ENCODE data around the gene FES. TPM values are rescaled to one million over a fixed set of nuclear protein-coding genes. Genes with fewer than 3 reads are reported as not detected.

The FES gene
- total and polyA plus RNA-seq, 2 of the 13 experiments (the other 11 are each of a cell fraction or from before 2014, with no cell fraction given): 4.0 to 9.5 TPM

DNA sequence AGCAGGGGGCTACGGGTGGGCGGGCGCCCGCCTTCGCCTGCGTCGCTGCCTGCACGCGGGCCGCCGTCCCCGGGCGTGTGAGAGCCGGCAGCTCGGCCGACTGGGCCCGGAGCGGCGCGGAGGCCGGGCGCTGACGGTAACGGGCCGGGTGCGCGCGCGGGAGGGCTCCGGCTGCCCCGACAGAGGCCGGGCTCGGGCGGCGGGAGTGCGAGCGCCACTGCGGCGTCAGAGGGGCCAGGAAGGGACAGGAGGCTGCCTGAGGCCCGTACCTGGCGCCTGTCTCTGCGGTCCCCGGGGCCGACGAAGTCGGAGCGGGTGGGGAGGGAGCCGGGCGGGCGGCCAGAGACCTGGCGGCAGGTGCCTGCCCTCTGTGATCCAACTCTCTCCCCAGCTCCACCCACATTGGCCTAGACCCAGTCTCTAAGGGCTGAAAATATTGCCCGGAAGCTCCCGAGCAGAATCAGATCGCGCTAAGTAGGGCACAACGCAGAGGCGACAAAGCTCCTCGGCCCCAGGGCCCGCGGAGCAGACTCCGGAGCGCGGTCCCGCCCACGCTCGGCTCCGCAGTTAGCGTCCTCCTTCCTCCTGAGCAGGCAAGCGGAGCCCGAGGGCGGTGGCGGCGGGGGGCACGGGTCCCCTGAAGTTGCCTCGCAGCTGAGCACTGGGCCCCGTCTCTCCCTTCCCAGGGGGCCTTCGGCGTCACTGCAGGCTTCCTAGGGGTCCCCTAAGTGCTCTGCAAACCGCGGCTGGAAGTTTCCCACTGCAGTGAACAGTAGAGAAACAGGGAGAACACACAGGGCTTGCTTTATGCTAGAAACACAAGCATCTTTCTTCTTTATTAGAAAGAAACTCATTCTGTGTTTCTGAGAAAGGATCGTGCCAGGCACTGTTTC is 18.8 kb downstream of the FES start, which contains the start of gene MAN2A2 (continued):
- TF ChIP-seq RNF219 (CRISPR knock-in tag; IDR thresholded peaks at IDR 0.05) (no peak), SNAPC2 (CRISPR knock-in tag; IDR thresholded peaks at IDR 0.05) (0 out of 2 replicates have a peak, but pooled peaks have one; percentile 36), ZFP91 (CRISPR knock-in tag; IDR thresholded peaks at IDR 0.05; ENCODE audit: borderline replicate concordance) (peak; percentile 40; the same call in 1 of the 2 replicates), CREM (IDR thresholded peaks at IDR 0.05) (no peak), CREM (CRISPR knock-in tag; IDR thresholded peaks at IDR 0.05) (no peak), SP5 (CRISPR knock-in tag; IDR thresholded peaks at IDR 0.05; ENCODE audit: borderline replicate concordance, low read depth) (no peak), YEATS4 (CRISPR knock-in tag; IDR thresholded peaks at IDR 0.05; ENCODE audit: borderline replicate concordance) (peak; percentile 57; the same call in 1 of the 2 replicates), ZBTB2 (CRISPR knock-in tag; IDR thresholded peaks at IDR 0.05; ENCODE audit: low read depth) (0 out of 2 replicates have a peak, but pooled peaks have one; percentile 40), NAIF1 (CRISPR knock-in tag; IDR thresholded peaks at IDR 0.05; ENCODE audit: borderline replicate concordance) (peak; percentile 46; the same call in 1 of the 2 replicates), NRL (CRISPR knock-in tag; IDR thresholded peaks at IDR 0.05; ENCODE audit: borderline replicate concordance) (no peak), ZNF232 (CRISPR knock-in tag; IDR thresholded peaks at IDR 0.05; ENCODE audit: borderline replicate concordance) (0 out of 2 replicates have a peak, but pooled peaks have one; percentile 11), ZZZ3 (CRISPR knock-in tag; IDR thresholded peaks at IDR 0.05; ENCODE audit: borderline replicate concordance) (no peak), HMG20B (CRISPR knock-in tag; conservative IDR thresholded peaks at IDR 0.05) (0 out of 2 replicates have a peak, but pooled peaks have one; percentile 28), RFX5 (IDR thresholded peaks at IDR 0.05; ENCODE audit: low read depth, low read length) (no peak), ZNF552 (CRISPR knock-in tag; IDR thresholded peaks at IDR 0.05; ENCODE audit: borderline replicate concordance) (no peak)
- TF ChIP-seq, protein P1, sequence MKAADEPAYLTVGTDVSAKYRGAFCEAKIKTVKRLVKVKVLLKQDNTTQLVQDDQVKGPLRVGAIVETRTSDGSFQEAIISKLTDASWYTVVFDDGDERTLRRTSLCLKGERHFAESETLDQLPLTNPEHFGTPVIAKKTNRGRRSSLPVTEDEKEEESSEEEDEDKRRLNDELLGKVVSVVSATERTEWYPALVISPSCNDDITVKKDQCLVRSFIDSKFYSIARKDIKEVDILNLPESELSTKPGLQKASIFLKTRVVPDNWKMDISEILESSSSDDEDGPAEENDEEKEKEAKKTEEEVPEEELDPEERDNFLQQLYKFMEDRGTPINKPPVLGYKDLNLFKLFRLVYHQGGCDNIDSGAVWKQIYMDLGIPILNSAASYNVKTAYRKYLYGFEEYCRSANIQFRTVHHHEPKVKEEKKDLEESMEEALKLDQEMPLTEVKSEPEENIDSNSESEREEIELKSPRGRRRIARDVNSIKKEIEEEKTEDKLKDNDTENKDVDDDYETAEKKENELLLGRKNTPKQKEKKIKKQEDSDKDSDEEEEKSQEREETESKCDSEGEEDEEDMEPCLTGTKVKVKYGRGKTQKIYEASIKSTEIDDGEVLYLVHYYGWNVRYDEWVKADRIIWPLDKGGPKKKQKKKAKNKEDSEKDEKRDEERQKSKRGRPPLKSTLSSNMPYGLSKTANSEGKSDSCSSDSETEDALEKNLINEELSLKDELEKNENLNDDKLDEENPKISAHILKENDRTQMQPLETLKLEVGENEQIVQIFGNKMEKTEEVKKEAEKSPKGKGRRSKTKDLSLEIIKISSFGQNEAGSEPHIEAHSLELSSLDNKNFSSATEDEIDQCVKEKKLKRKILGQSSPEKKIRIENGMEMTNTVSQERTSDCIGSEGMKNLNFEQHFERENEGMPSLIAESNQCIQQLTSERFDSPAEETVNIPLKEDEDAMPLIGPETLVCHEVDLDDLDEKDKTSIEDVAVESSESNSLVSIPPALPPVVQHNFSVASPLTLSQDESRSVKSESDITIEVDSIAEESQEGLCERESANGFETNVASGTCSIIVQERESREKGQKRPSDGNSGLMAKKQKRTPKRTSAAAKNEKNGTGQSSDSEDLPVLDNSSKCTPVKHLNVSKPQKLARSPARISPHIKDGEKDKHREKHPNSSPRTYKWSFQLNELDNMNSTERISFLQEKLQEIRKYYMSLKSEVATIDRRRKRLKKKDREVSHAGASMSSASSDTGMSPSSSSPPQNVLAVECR (CRISPR knock-in tag; IDR thresholded peaks at IDR 0.05; ENCODE audit: borderline replicate concordance): no peak; the same call in 1 of the 2 replicates

All from HepG2 (cell line).